MM.1S (cell line): Measurements from ENCODE around the gene CHRNA4.

Experiments used
- DNase-seq: peaks from one replicate; pipeline ENCODE4 v3.0.0-alpha.2; 2015
- H2AFZ ChIP-seq: fragments of 300-600 bp; sonication (generic); 2 replicates; pipeline ENCODE4 v1.6.0; 2016; ENCODE audit warnings: antibody characterized with exemption, low read length
- H3F3A ChIP-seq: fragments of 300-600 bp; sonication (generic); 2 replicates; pipeline ENCODE4 v1.6.1; 2016; ENCODE audit warnings: mild to moderate bottlenecking, antibody characterized with exemption, low read length, moderate library complexity, mixed read lengths; ENCODE audit not compliant: insufficient read depth
- H3K27ac ChIP-seq: fragments of 300-600 bp; sonication (generic); 2 replicates; pipeline ENCODE4 v1.5.1; 2016; ENCODE audit warnings: mild to moderate bottlenecking, low read length
- H3K27me3 ChIP-seq: fragments of 300-600 bp; sonication (generic); replicated peaks from 2 replicates; pipeline ENCODE4 v1.6.0; 2016; ENCODE audit warnings: low read length; ENCODE audit not compliant: insufficient read depth
- H3K36me3 ChIP-seq: fragments of 300-600 bp; sonication (generic); replicated peaks from 2 replicates; pipeline ENCODE4 v1.6.1; 2016; ENCODE audit warnings: mild to moderate bottlenecking, low read length, mixed read lengths; ENCODE audit not compliant: insufficient read depth
- H3K4me1 ChIP-seq: fragments of 300-600 bp; sonication (generic); 2 replicates; pipeline ENCODE4 v1.6.1; 2016; ENCODE audit warnings: low read length, mixed read lengths
- H3K4me2 ChIP-seq: fragments of 300-600 bp; sonication (generic); 2 replicates; pipeline ENCODE4 v1.6.0; 2016; ENCODE audit warnings: low read depth, low read length
- H3K4me3 ChIP-seq: fragments of 300-600 bp; sonication (generic); 2 replicates; pipeline ENCODE4 v1.5.1; 2016; ENCODE audit warnings: low read length, mixed read lengths
- H3K79me2 ChIP-seq: fragments of 300-600 bp; sonication (generic); 2 replicates; pipeline ENCODE4 v1.6.1; 2016; ENCODE audit warnings: mixed run types, low read length, mixed read lengths
- H3K9ac ChIP-seq: fragments of 300-600 bp; sonication (generic); 2 replicates; pipeline ENCODE4 v1.6.1; 2016; ENCODE audit warnings: low read length, mixed read lengths
- H3K9me2 ChIP-seq: fragments of 300-600 bp; sonication (generic); replicated peaks from 2 replicates; pipeline ENCODE4 v1.6.1; 2016; ENCODE audit warnings: mild to moderate bottlenecking, low read length, mixed read lengths; ENCODE audit not compliant: insufficient read depth
- H3K9me3 ChIP-seq: fragments of 300-600 bp; sonication (generic); replicated peaks from 2 replicates; pipeline ENCODE4 v1.6.1; 2016; ENCODE audit warnings: mild to moderate bottlenecking, low read length, mixed read lengths; ENCODE audit not compliant: insufficient read depth
- H4K20me1 ChIP-seq: fragments of 300-600 bp; sonication (generic); 2 replicates; pipeline ENCODE4 v1.6.1; 2016; ENCODE audit warnings: mild to moderate bottlenecking, low read length, moderate library complexity, mixed read lengths; ENCODE audit not compliant: insufficient read depth
- CTCF ChIP-seq: fragments of 300-600 bp; sonication (generic); IDR thresholded peaks from 2 replicates; pipeline ENCODE4 v1.5.1; 2016; ENCODE audit warnings: antibody characterized with exemption, low read length, mixed read lengths
- EZH2 ChIP-seq: fragments of 300-600 bp; sonication (generic); optimal IDR thresholded peaks from 2 replicates; pipeline ENCODE3; 2017; ENCODE audit warnings: low read depth, mild to moderate bottlenecking, antibody characterized with exemption, low read length, mixed read lengths
- EZH2phosphoT487 ChIP-seq: fragments of 300-600 bp; sonication (generic); IDR thresholded peaks from 2 replicates; pipeline ENCODE4 v1.6.1; 2018; ENCODE audit warnings: antibody characterized with exemption, low read length

Gene CHRNA4

DNA sequence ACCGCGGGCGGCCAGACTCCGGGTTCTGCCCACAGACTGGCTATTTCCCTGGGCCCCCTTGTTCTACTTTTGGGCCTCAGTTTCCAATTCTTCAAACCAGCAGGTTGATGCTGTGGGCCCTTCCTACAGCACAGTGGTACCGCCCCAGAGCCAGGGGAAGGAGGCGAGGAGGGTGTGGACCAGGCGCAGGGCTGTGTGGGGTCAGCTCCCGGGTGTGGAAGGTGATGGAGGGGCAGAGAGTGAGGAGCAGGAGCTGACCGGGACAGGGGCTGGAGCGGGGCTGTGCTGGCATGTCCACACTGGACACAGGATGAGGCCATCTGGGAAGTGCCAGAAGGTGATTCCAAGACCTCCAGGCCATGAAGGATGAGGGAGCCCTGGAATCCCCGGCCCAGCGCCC, 35.2 kb upstream of the CHRNA4 start:
- Histone ChIP-seq H3K9ac (no peak overlapping the region), H3K27ac (no peak overlapping the region), H3K9me3 (no peaks in the 10 kb centered on the region), H3F3A (no peaks in the 10 kb centered on the region), H4K20me1 (no peaks in the 10 kb centered on the region), H3K4me3 (no peak overlapping the region), H3K9me2 (no peaks in the 10 kb centered on the region), H3K4me1 (no peaks in the 10 kb centered on the region), H3K27me3 (peaks cover 97% of the 10 kb centered on the region), H2AFZ (no peak overlapping the region), H3K4me2 (no peak overlapping the region), H3K36me3 (no peaks in the 10 kb centered on the region), H3K79me2 (no peaks in the 10 kb centered on the region)
- TF ChIP-seq EZH2 (no peak), CTCF (no peak), EZH2phosphoT487 (no peak)
- no peak for DNase-seq

- no peak for TF ChIP-seq CTCF
- no peak for TF ChIP-seq EZH2phosphoT487
- no peak for TF ChIP-seq EZH2
- no peaks in the 10 kb centered on the region for H3K9me2 ChIP-seq
- no peaks in the 10 kb centered on the region for H3K36me3 ChIP-seq
- no peak overlapping the region for H3K27ac ChIP-seq
- no peaks in the 10 kb centered on the region for H4K20me1 ChIP-seq
- DNase-seq = no peak
- no peak overlapping the region for H2AFZ ChIP-seq
- H3F3A ChIP-seq = no peaks in the 10 kb centered on the region
- no peak overlapping the region for H3K4me3 ChIP-seq
- no peak overlapping the region for H3K4me2 ChIP-seq
- H3K9ac ChIP-seq = no peak overlapping the region
- no peaks in the 10 kb centered on the region for H3K4me1 ChIP-seq
- no peaks in the 10 kb centered on the region for H3K9me3 ChIP-seq
- H3K79me2 ChIP-seq = no peaks in the 10 kb centered on the region
- peaks cover 97% of the 10 kb centered on the region for H3K27me3 ChIP-seq
Measured at GRCh38 chr20:63395723-63396122, 34.6 kb upstream of the CHRNA4 start.

- no peaks in the 10 kb centered on the region for H3K4me1 ChIP-seq
- no peak overlapping the region for H3K9ac ChIP-seq
- H3K27me3 ChIP-seq = peaks cover 97% of the 10 kb centered on the region
- H4K20me1 ChIP-seq = no peaks in the 10 kb centered on the region
- no peak overlapping the region for H3K27ac ChIP-seq
- H3K4me2 ChIP-seq = no peak overlapping the region
- H2AFZ ChIP-seq = no peak overlapping the region
- no peaks in the 10 kb centered on the region for H3K9me3 ChIP-seq
- no peaks in the 10 kb centered on the region for H3K79me2 ChIP-seq
- no peak for TF ChIP-seq EZH2phosphoT487
- TF ChIP-seq EZH2 = no peak
- no peak for TF ChIP-seq CTCF
- H3K9me2 ChIP-seq = no peaks in the 10 kb centered on the region
- no peak for DNase-seq
- H3K4me3 ChIP-seq = no peak overlapping the region
- H3K36me3 ChIP-seq = no peaks in the 10 kb centered on the region
- H3F3A ChIP-seq = no peaks in the 10 kb centered on the region
Measured at GRCh38 chr20:63394920-63395455, 33.8 kb upstream of the CHRNA4 start.
